Vagina (tissue), 2 donors: ENCODE data around the gene TRMT112. TPM values are rescaled to one million over a fixed set of nuclear protein-coding genes. Genes with fewer than 3 reads are reported as not detected.
A peak's percentile ranks its signal among the peaks of the same experiment; 100 is the strongest.

Experiments
- DNase-seq, 2 donors: peaks; one replicate each; pipeline ENCODE4 v3.0.0-alpha.2; 2017; ENCODE audit errors: extremely low spot score in 2 of 2
- H3K27ac ChIP-seq: fragments of 200-600 bp; sonication (generic); one replicate; pipeline ENCODE4 v1.5.1; 2019
- H3K27me3 ChIP-seq: fragments of 200-600 bp; sonication (generic); one replicate; pipeline ENCODE4 v1.5.1; 2019
- H3K36me3 ChIP-seq, 2 donors: fragments of 200-600 bp; sonication (generic); one replicate each; pipeline ENCODE4 v1.5.1; 2017 to 2019
- H3K4me1 ChIP-seq: fragments of 200-600 bp; sonication (generic); one replicate; pipeline ENCODE4 v1.5.1; 2019
- H3K4me3 ChIP-seq, 2 donors: fragments of 200-600 bp; sonication (generic); 1 replicate in 1 of 2; 2 replicates in 1 of 2; pipeline ENCODE4 v1.5.1; 2016 to 2019
- H3K9me3 ChIP-seq: fragments of 200-600 bp; sonication (generic); one replicate; pipeline ENCODE4 v1.5.1; 2019
- CTCF ChIP-seq, 3 experiments: fragments of 450-650 bp in 2 of 3; fragments of 200-600 bp in 1 of 3; sonication (generic) in 1 of 3; IDR thresholded peaks; one replicate each; pipeline ENCODE4 v1.5.1; 2017 to 2019; ENCODE audit warnings: antibody characterized with exemption in 3 of 3, mild to moderate bottlenecking in 2 of 3, moderate library complexity in 2 of 3
- POLR2A ChIP-seq, 2 donors: fragments of 450-650 bp; IDR thresholded peaks; one replicate each; pipeline ENCODE4 v1.6.1; 2017; ENCODE audit warnings: antibody characterized with exemption in 2 of 2, mild to moderate bottlenecking in 2 of 2, moderate library complexity in 2 of 2
- POLR2AphosphoS5 ChIP-seq, 2 donors: sonication (generic); formaldehyde crosslinking; IDR thresholded peaks; one replicate each; pipeline ENCODE4 v1.9.0; 2017; ENCODE audit warnings: antibody characterized with exemption in 2 of 2, mild to moderate bottlenecking in 2 of 2, low read depth in 1 of 2; ENCODE audit not compliant: insufficient read depth in 1 of 2
- intact Hi-C: fragments of 100-400 bp; cut with DNase I; formaldehyde crosslinking; loops from one replicate; pipeline ENCODE4 v1.15.1; 2023
- total RNA-seq: library from RNA; depleted of rRNA; stranded (reverse); fragments of >200 nt; gene quantifications from one replicate; pipeline ENCODE4 v1.2.3, GENCODE V29; 2016

Gene TRMT112
- total RNA-seq, 1 donor from 2014 or later = 195 TPM

GRCh38 chr11:64341429-64341828 lies 24.1 kb upstream of the TRMT112 start:
- intact Hi-C loops = no loop called here
- no peak overlapping the region for H3K4me3 ChIP-seq
- no peak for DNase-seq

DNA sequence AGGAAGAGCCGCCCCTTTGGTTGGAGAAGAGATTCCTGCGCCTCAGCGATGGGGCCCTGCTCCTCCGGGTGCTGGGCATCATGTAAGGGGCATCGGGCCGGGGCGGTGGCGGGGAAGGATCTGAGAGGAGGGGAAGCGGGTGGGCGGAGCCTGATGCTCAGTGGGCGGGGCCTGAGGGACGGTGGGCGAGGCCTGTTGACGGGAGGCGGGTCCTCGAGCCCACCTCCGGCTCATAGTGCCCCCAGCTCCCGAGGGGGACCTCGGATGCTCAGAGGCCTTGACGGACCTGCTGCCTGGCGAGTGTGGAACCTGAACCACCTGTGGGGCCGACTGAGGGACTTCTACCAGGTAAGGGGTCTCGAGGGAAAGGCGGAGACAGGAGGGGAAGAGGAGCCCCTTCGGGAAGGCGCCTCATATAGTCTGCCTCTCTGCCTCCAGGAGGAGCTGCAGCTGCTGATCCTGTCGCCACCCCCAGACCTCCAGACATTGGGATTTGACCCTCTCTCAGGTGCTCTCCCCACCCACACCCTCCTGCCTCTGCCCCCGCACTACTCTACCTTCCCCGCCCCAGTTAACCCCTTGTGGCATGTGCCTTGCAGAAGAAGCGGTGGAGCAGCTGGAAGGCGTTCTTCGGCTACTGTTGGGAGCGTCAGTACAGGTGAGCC lies 23.4 kb upstream of the TRMT112 start:
- H3K36me3 ChIP-seq = no peaks in the 10 kb centered on the region
- peaks cover 25% of the 10 kb centered on the region for H3K4me1 ChIP-seq
- intact Hi-C loops = no loop called here
- H3K27ac ChIP-seq = no peak overlapping the region
- H3K4me3 ChIP-seq = peak overlapping the region in 1 of 2 donors; percentile 33
- H3K9me3 ChIP-seq = no peaks in the 10 kb centered on the region
- H3K27me3 ChIP-seq = no peaks in the 10 kb centered on the region
- TF ChIP-seq POLR2A (IDR thresholded peaks at IDR 0.05) (no peak), CTCF (IDR thresholded peaks at IDR 0.05) (no peak), POLR2AphosphoS5 (IDR thresholded peaks at IDR 0.05; ENCODE audit: insufficient read depth in 1 of 2, low read depth in 1 of 2) (no peak)
- no peak for DNase-seq

More at GRCh38 chr11:64341429-64341828, 24.1 kb upstream of the TRMT112 start:
- Histone ChIP-seq H3K27ac (no peak overlapping the region), H3K9me3 (no peaks in the 10 kb centered on the region), H3K27me3 (no peaks in the 10 kb centered on the region), H3K36me3 (no peaks in the 10 kb centered on the region), H3K4me1 (peaks cover 25% of the 10 kb centered on the region)
- TF ChIP-seq POLR2AphosphoS5 (IDR thresholded peaks at IDR 0.05; ENCODE audit: insufficient read depth in 1 of 2, low read depth in 1 of 2) (no peak), POLR2A (IDR thresholded peaks at IDR 0.05) (no peak), CTCF (IDR thresholded peaks at IDR 0.05) (no peak)

DNA sequence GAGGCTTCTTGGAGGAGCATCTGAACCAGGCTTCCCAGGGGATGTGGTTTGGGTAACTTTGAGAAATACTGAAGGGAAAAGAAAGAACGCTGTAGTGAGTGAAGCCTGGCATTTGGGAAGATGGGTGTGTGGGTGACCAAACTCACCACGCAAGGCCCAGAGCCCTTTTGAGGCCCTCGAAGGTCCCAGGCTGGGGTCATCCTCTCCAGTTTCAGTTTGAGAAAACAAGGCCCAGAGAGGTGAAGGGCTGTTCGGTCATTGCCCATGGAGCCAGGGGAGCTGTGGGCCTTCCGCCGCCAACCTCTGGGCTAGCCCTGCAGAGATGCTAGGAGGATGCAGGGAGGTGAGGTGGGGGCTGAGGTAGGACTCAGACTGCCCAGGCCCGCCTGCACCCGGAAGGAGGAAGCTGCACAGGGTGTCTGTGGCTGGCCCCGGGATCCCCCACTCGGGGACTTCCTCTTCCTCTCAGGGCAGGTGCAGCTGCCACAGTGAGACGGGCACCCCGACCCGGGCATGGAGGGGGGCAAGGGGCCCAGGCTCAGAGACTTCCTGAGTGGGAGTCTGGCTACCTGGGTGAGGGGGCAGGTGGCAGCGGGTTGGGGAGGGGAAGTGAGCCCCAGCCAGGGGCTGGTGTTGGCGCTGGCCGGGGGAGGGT lies 22.5 kb upstream of the TRMT112 start, which contains the start of gene CCDC88B:
TSS of gene CCDC88B (plus strand) at position 451 of the 655 bp plus-strand sequence. CDS start at position 514, 63 bp downstream.
- no peak for DNase-seq
- Histone ChIP-seq H3K27me3 (no peaks in the 10 kb centered on the region), H3K9me3 (no peaks in the 10 kb centered on the region), H3K27ac (no peak within 1 kb of the TSS), H3K36me3 (no peaks in the 10 kb centered on the region), H3K4me1 (peaks cover 25% of the 10 kb centered on the region), H3K4me3 (peak within 1 kb of the TSS in 1 of 2 donors; percentile 33)
- TF ChIP-seq CTCF (IDR thresholded peaks at IDR 0.05) = no peak
- no peak for TF ChIP-seq POLR2A (IDR thresholded peaks at IDR 0.05)
- TF ChIP-seq POLR2AphosphoS5 (IDR thresholded peaks at IDR 0.05; ENCODE audit: insufficient read depth in 1 of 2, low read depth in 1 of 2) = peak in 1 of 2 donors; percentile 44
- intact Hi-C loops = no loop called here

GRCh38 chr11:64339286-64339685 lies 21.9 kb upstream of the TRMT112 start:
- no peak overlapping the region for H3K27ac ChIP-seq
- H3K36me3 ChIP-seq = no peaks in the 10 kb centered on the region
- no peaks in the 10 kb centered on the region for H3K9me3 ChIP-seq
- no peak for DNase-seq
- H3K4me3 ChIP-seq = no peak overlapping the region
- TF ChIP-seq CTCF (IDR thresholded peaks at IDR 0.05) (no peak), POLR2AphosphoS5 (IDR thresholded peaks at IDR 0.05; ENCODE audit: insufficient read depth in 1 of 2, low read depth in 1 of 2) (no peak), POLR2A (IDR thresholded peaks at IDR 0.05) (no peak)
- H3K27me3 ChIP-seq = no peaks in the 10 kb centered on the region
- intact Hi-C loops = no loop called here
- H3K4me1 ChIP-seq = peaks cover 25% of the 10 kb centered on the region

- TF ChIP-seq CTCF (IDR thresholded peaks at IDR 0.05) (no peak), POLR2A (IDR thresholded peaks at IDR 0.05) (no peak), POLR2AphosphoS5 (IDR thresholded peaks at IDR 0.05; ENCODE audit: insufficient read depth in 1 of 2, low read depth in 1 of 2) (no peak)
- H3K4me3 ChIP-seq = no peak overlapping the region
- no peaks in the 10 kb centered on the region for H3K27me3 ChIP-seq
- peaks cover 25% of the 10 kb centered on the region for H3K4me1 ChIP-seq
- H3K9me3 ChIP-seq = no peaks in the 10 kb centered on the region
- intact Hi-C loops = no loop called here
- no peaks in the 10 kb centered on the region for H3K36me3 ChIP-seq
- H3K27ac ChIP-seq = no peak overlapping the region
- no peak for DNase-seq
These were observed 21.4 kb upstream of the TRMT112 start for GRCh38 chr11:64338716-64339115.
